ENCODE measurements around the gene NR2C1.
A peak's percentile ranks its signal among the peaks of the same experiment; 100 is the strongest.
"Not testable (repeated sequence)": the region's sequence is repeated elsewhere in the genome, so short reads cannot be mapped to it uniquely, and the experiment has no call there.

Gene NR2C1

DNA sequence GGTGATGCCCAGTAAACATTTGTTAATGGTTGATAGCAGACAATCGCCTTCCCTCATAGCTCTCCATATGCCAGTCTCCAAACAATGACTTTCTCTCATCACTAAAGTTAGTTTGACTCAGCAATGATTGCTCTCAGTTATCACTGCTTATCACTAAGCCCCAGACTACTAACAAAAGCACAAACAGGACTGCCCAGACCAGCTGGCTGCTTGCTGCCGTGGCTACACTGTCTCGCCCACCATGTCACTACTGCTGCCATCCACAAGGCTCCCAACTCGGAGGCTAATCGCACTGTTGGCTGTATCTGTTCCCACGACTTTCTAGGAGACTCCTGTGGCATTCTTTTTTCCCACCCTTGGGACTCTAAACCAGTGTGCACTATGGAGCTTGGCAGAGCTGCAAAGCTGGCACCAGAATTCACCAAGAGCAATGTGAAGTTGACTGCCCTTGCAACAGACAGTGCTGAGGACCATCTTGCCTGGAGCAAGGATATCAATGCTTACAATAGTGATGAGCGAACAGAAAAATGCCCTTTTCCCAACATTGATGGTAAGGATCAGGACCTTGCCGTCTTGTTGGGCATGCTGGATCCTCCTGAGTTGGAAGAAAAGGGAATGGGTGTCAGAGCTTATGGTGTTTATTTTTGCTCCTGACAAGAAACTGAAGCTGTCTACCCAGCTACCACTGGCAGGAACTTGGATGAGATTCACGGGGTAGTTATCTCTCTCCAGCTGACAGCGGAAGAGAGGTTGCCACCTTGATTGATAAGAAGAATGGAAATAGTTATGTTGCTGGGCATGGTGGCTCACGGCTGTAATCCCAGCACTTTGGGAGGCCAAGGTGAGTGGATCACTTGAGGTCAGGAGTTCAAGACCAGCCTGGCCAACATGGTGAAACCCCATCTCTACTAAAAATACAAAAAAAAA, 27.1 kb upstream of the NR2C1 start:
- TF ChIP-seq, protein P1, sequence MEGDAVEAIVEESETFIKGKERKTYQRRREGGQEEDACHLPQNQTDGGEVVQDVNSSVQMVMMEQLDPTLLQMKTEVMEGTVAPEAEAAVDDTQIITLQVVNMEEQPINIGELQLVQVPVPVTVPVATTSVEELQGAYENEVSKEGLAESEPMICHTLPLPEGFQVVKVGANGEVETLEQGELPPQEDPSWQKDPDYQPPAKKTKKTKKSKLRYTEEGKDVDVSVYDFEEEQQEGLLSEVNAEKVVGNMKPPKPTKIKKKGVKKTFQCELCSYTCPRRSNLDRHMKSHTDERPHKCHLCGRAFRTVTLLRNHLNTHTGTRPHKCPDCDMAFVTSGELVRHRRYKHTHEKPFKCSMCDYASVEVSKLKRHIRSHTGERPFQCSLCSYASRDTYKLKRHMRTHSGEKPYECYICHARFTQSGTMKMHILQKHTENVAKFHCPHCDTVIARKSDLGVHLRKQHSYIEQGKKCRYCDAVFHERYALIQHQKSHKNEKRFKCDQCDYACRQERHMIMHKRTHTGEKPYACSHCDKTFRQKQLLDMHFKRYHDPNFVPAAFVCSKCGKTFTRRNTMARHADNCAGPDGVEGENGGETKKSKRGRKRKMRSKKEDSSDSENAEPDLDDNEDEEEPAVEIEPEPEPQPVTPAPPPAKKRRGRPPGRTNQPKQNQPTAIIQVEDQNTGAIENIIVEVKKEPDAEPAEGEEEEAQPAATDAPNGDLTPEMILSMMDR (IDR thresholded peaks at IDR 0.05; ENCODE audit: extremely low read depth, insufficient read depth, missing control alignments): no peak
- DNase-seq (ENCODE audit: low spot score): no peak
- in situ Hi-C loops (cut with MboI; ENCODE audit: low pct_unique_long_range_greater_than_20kb, low sequenced_read_pairs, unreplicated experiment): loop anchor here (25.0 kb wide), 1 partner anchor 412 kb away; no protein-coding TSS in a partner anchor

DNA sequence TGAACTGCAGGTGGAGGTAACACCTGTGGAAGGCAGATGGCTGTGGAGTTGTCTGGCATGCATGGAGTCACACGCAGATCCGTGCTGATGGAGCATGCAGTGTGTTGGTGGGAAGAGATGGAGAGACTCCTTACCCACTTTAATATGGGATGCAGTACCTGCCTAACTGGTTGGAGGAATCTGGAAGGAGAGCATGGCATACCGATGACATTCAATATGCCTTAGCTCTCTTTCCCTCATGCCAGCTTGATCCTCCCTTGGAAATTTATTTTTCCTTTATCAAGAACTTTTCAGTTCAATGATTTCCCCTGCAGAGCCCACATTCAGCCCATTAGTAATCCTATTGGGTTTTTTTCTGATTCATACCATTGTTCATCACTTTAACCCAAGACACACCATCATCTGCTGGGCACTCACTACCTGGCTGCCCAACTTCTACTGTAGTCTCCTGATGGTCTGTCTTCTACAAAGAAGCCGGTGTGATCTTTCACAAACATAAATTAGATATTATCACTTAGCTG, 25.9 kb upstream of the NR2C1 start:
- TF ChIP-seq, protein P1 (IDR thresholded peaks at IDR 0.05; ENCODE audit: extremely low read depth, insufficient read depth, missing control alignments): no peak
- DNase-seq (ENCODE audit: low spot score): no peak
- in situ Hi-C loops (cut with MboI; ENCODE audit: low pct_unique_long_range_greater_than_20kb, low sequenced_read_pairs, unreplicated experiment): no loop called here

DNA sequence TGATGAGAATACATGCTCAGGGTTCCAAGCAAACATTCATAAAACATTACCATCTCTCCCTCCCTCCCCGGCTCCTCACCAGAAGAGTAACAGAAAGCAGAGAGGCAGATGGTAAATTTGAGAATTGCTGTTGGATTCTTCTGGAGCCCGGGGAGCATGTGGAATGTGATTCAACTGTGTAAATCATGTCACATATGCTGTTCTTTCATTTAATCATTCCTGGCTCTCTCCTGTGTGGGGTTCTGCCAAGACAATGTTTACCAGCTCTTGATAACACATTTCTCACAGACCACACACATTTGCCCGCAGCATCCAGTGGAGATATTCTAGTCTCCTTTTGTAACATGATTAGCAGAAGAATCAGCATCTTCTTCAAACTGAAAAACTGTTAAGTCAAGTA, 23.4 kb upstream of the NR2C1 start:
- in situ Hi-C loops (cut with MboI; ENCODE audit: low pct_unique_long_range_greater_than_20kb, low sequenced_read_pairs, unreplicated experiment): no loop called here
- DNase-seq (ENCODE audit: low spot score): no peak
- TF ChIP-seq, protein P1 (IDR thresholded peaks at IDR 0.05; ENCODE audit: extremely low read depth, insufficient read depth, missing control alignments): no peak

DNA sequence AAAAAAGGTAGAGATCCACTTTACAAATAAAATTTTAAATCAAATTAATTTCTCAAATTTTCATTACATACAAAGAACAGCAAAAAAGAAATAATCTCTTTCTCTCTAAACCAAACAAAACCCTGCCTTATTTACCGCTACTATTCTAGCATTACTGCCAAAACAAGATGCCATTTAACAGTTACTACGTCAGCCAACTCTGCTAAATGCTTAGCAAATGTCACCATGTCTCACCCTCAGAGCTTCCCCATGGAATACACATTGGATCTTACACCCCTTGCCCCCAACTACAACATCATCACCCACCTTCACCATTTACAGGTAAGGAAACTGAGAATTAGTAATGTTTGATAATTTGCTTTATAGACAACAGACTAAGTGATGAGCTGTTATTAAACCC, 23.0 kb upstream of the NR2C1 start:
- in situ Hi-C loops (cut with MboI; ENCODE audit: low pct_unique_long_range_greater_than_20kb, low sequenced_read_pairs, unreplicated experiment): no loop called here
- TF ChIP-seq, protein P1 (IDR thresholded peaks at IDR 0.05; ENCODE audit: extremely low read depth, insufficient read depth, missing control alignments): no peak
- no peak for DNase-seq (ENCODE audit: low spot score)

DNA sequence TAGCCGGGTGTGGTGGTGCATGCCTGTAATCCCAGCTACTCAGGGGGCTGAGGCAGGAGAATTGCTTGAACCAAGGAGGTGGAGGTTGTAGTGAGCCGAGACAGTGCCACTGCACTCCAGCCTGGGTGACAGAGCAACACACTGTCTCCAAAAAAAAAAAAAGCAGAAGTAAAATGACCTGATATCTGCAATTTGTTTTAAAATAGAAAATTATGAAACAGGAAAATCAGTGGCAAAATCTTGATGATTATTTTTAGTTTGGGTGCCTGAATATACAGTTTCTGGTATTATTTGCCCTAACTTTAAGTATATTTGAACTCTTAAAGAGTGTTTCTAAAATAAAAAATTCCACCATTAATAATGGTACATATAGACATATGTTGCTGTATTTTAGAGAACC, 22.4 kb upstream of the NR2C1 start:
- DNase-seq (ENCODE audit: low spot score); in situ Hi-C loops (cut with MboI; ENCODE audit: low pct_unique_long_range_greater_than_20kb, low sequenced_read_pairs, unreplicated experiment): not testable (repeated sequence)

DNA sequence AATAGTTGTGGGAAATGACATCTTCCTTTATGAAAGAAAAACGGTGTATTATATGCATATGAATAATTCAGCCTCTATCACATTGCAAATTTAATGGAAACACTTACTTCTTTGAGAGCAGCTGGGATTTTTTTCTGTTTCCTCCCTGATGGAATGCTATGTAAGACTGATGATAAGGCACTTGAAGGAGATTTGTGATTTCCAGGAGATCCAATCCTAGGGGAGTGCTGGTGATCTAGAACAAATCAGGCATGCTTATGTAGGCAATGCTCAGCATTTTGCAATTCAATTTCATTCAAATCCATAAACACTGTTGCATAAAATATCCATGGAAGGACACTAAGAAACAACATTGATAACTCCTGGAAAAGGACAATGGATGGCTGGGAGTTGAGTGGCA, 16.0 kb upstream of the NR2C1 start:
- DNase-seq (ENCODE audit: low spot score): no peak
- TF ChIP-seq, protein P1 (IDR thresholded peaks at IDR 0.05; ENCODE audit: extremely low read depth, insufficient read depth, missing control alignments): no peak
- in situ Hi-C loops (cut with MboI; ENCODE audit: low pct_unique_long_range_greater_than_20kb, low sequenced_read_pairs, unreplicated experiment): no loop called here

DNA sequence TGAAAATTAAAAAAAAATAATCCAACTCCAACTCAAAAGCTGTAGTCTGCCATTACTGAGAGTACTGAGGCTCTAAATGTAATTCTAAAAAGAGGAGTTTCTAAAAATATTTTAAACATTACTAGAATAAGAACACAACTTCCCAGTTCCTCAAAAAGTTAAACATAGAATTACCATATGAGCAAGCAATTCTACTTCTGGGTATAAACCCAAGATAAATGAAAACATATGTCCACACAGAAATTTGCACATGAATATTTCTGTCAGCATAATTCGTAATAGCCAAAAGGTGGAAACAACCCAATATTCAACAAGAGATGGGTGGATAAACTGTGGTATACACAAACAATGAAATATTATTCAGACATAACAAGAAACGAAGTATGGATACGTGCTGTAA, 15.0 kb upstream of the NR2C1 start:
- TF ChIP-seq, protein P1 (IDR thresholded peaks at IDR 0.05; ENCODE audit: extremely low read depth, insufficient read depth, missing control alignments): no peak
- DNase-seq (ENCODE audit: low spot score): peak; percentile 26
- in situ Hi-C loops (cut with MboI; ENCODE audit: low pct_unique_long_range_greater_than_20kb, low sequenced_read_pairs, unreplicated experiment): no loop called here
